Tibial artery (tissue), 4 donors: ENCODE results near the gene UGGT2.
"Not testable (repeated sequence)": the region's sequence is repeated elsewhere in the genome, so short reads cannot be mapped to it uniquely, and the experiment has no call there.

Experiments used
- DNase-seq, 2 donors: peaks; one replicate each; pipeline ENCODE4 v3.0.0-alpha.2; 2019
- H3K27ac ChIP-seq, 2 donors: fragments of 200-600 bp; sonication (generic) in 1 of 2; 1 replicate in 1 of 2; 2 replicates in 1 of 2; pipeline ENCODE4 v1.5.1; 2018 to 2019; ENCODE audit warnings: mild to moderate bottlenecking in 1 of 2
- H3K27me3 ChIP-seq, 2 donors: fragments of 200-600 bp; sonication (generic) in 1 of 2; one replicate each; pipeline versions ENCODE4 v1.5.1 to v1.6.0; 2016 to 2019
- H3K36me3 ChIP-seq, 3 donors: fragments of 200-600 bp; sonication (generic) in 2 of 3; one replicate each; pipeline ENCODE4 v1.5.1; 2016 to 2019; ENCODE audit warnings: mild to moderate bottlenecking in 2 of 3
- H3K4me1 ChIP-seq, 4 donors: fragments of 200-600 bp; sonication (generic) in 2 of 4; 1 replicate in 3 of 4; 2 replicates in 1 of 4; pipeline ENCODE4 v1.5.1; 2016 to 2019
- H3K4me3 ChIP-seq, 2 donors: fragments of 200-600 bp; sonication (generic) in 1 of 2; 1 replicate in 1 of 2; 2 replicates in 1 of 2; pipeline ENCODE4 v1.5.1; 2018 to 2019; ENCODE audit warnings: mild to moderate bottlenecking in 2 of 2
- H3K9me3 ChIP-seq, 3 donors: fragments of 200-600 bp; sonication (generic) in 1 of 3; one replicate each; pipeline ENCODE4 v1.5.1; 2016 to 2019
- intact Hi-C: fragments of 100-400 bp; cut with DNase I; formaldehyde crosslinking; loops from one replicate; pipeline ENCODE4 v1.15.0; 2023; ENCODE audit warnings: low total_unique reads
- TF ChIP-seq, protein P1 (sequence below), 2 experiments: fragments of 200-600 bp in 1 of 2; fragments of 450-650 bp in 1 of 2; IDR thresholded peaks; one replicate each; pipeline ENCODE4 v1.5.1; 2017 to 2019; ENCODE audit warnings: antibody characterized with exemption in 2 of 2, mild to moderate bottlenecking in 1 of 2, moderate library complexity in 1 of 2

The UGGT2 gene

GRCh38 chr13:95861296-95861695 lies 191.9 kb downstream of the UGGT2 start:
- intact Hi-C loops: no loop called here

GRCh38 chr13:95858286-95859075 lies 194.7 kb downstream of the UGGT2 start:
- TF ChIP-seq, protein P1, sequence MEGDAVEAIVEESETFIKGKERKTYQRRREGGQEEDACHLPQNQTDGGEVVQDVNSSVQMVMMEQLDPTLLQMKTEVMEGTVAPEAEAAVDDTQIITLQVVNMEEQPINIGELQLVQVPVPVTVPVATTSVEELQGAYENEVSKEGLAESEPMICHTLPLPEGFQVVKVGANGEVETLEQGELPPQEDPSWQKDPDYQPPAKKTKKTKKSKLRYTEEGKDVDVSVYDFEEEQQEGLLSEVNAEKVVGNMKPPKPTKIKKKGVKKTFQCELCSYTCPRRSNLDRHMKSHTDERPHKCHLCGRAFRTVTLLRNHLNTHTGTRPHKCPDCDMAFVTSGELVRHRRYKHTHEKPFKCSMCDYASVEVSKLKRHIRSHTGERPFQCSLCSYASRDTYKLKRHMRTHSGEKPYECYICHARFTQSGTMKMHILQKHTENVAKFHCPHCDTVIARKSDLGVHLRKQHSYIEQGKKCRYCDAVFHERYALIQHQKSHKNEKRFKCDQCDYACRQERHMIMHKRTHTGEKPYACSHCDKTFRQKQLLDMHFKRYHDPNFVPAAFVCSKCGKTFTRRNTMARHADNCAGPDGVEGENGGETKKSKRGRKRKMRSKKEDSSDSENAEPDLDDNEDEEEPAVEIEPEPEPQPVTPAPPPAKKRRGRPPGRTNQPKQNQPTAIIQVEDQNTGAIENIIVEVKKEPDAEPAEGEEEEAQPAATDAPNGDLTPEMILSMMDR (IDR thresholded peaks at IDR 0.05): no peak
- no peak overlapping the region for H3K27ac ChIP-seq
- no peak overlapping the region for H3K4me3 ChIP-seq
- no peaks in the 10 kb centered on the region for H3K27me3 ChIP-seq
- no peaks in the 10 kb centered on the region for H3K9me3 ChIP-seq
- peaks cover 8 to 24% (median 9%) of the 10 kb centered on the region in 3 donors for H3K36me3 ChIP-seq
- no peaks in the 10 kb centered on the region for H3K4me1 ChIP-seq
- intact Hi-C loops: no loop called here
- DNase-seq: no peak

More at GRCh38 chr13:95861296-95861695, 191.9 kb downstream of the UGGT2 start:
- no peak overlapping the region for H3K27ac ChIP-seq
- TF ChIP-seq, protein P1 (IDR thresholded peaks at IDR 0.05): no peak
- no peak for DNase-seq
- H3K4me1 ChIP-seq: no peaks in the 10 kb centered on the region
- peaks cover 6 to 17% (median 8%) of the 10 kb centered on the region in 3 donors for H3K36me3 ChIP-seq
- H3K4me3 ChIP-seq: no peak overlapping the region
- H3K9me3 ChIP-seq: no peaks in the 10 kb centered on the region
- H3K27me3 ChIP-seq: no peaks in the 10 kb centered on the region

GRCh38 chr13:95845656-95846055 lies 207.5 kb downstream of the UGGT2 start:
- H3K36me3 ChIP-seq: peaks cover 17 to 21% (median 20%) of the 10 kb centered on the region in 3 donors
- H3K27me3 ChIP-seq, H3K4me1 ChIP-seq, H3K27ac ChIP-seq, intact Hi-C loops, DNase-seq, H3K4me3 ChIP-seq, H3K9me3 ChIP-seq: not testable (repeated sequence)

DNA sequence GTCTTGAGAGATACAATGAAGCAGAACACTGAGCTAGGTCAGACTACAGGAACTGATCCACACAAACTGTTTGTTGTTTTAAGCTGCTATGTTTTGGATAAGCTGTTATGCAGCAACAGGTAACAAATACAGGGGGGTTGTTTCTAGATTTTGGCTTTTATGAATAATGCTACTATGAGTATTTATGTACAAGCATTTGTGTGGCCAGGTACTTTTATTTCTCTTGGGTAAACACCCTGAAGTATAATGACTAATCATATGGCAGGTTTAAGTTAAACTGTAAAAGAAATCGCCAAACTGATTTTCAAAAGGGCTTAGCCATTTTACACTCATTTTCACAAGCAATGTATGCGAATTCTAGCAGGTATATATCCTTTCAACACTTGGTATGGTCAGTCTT lies 210.3 kb downstream of the UGGT2 start:
- Histone ChIP-seq H3K9me3 (no peaks in the 10 kb centered on the region), H3K4me3 (no peak overlapping the region), H3K27ac (no peak overlapping the region), H3K4me1 (no peaks in the 10 kb centered on the region), H3K36me3 (peaks cover 4 to 12% (median 9%) of the 10 kb centered on the region in 3 donors), H3K27me3 (no peaks in the 10 kb centered on the region)
- TF ChIP-seq, protein P1 (IDR thresholded peaks at IDR 0.05): no peak
- no peak for DNase-seq
- intact Hi-C loops: no loop called here

DNA sequence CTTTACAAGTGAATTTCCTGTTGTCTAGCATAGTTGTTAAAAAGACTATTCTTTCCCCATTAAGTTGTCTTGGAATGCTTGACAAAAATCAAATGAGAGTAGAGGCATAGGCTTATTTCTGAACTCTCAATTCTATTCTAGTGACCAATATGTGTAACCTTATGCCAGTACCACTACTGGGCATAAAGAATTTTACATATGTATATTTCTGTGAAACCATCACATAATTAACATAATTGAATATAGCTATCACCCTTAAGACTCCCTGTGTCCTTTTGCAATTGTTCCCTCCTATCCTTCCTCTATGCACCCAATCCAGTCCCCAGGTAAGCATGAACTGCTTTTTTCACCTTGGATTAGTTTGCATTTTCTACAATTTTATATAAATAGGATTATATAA lies 211.3 kb downstream of the UGGT2 start:
- Histone ChIP-seq H3K4me1 (no peaks in the 10 kb centered on the region), H3K9me3 (no peaks in the 10 kb centered on the region), H3K27ac (no peak overlapping the region), H3K4me3 (no peak overlapping the region), H3K27me3 (no peaks in the 10 kb centered on the region), H3K36me3 (peaks cover 12 to 16% (median 14%) of the 10 kb centered on the region in 3 donors)
- intact Hi-C loops: no loop called here
- TF ChIP-seq, protein P1 (IDR thresholded peaks at IDR 0.05): no peak
- DNase-seq: no peak

DNA sequence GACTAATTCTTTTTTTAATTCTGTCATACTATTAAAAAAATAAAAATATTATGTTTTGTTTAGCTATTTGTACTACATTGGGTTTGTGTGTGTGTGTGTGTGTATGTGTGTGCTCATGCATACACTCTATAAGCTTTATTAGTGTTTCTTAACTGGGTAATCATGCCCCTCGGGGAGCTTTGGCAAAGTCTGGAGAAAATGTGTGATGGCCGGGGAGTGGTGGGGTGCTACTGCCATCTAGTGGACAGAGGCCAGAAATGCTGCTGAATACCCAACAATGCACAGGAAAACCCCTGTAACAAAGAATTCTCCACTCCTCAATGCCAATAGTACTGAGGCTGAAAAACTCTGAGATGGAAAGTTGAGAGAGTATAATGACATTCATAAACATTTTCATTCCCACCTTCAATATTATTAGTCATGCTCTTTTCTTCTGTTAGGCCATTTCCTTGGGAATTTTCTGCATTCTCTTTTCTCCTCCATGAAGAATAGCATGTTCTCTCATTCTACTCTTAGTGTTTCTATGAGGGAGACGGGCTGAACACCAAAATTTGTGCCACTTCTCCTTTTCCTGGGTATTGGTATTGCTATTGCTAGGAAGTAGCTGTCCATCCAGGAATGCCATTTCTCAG lies 219.0 kb downstream of the UGGT2 start:
- no peaks in the 10 kb centered on the region for H3K9me3 ChIP-seq
- peaks cover 13 to 20% (median 16%) of the 10 kb centered on the region in 3 donors for H3K36me3 ChIP-seq
- H3K4me3 ChIP-seq: no peak overlapping the region
- TF ChIP-seq, protein P1 (IDR thresholded peaks at IDR 0.05): peak; percentile 86 to 90
- H3K27me3 ChIP-seq: no peaks in the 10 kb centered on the region
- H3K4me1 ChIP-seq: no peaks in the 10 kb centered on the region
- intact Hi-C loops: loop anchor here (5.0 kb wide), 1 partner anchor 212 kb away; no protein-coding TSS in a partner anchor
- no peak overlapping the region for H3K27ac ChIP-seq
- peak; percentile 39 to 68 for DNase-seq
